ENCODE results near the gene PRDM1.

Gene PRDM1

DNA sequence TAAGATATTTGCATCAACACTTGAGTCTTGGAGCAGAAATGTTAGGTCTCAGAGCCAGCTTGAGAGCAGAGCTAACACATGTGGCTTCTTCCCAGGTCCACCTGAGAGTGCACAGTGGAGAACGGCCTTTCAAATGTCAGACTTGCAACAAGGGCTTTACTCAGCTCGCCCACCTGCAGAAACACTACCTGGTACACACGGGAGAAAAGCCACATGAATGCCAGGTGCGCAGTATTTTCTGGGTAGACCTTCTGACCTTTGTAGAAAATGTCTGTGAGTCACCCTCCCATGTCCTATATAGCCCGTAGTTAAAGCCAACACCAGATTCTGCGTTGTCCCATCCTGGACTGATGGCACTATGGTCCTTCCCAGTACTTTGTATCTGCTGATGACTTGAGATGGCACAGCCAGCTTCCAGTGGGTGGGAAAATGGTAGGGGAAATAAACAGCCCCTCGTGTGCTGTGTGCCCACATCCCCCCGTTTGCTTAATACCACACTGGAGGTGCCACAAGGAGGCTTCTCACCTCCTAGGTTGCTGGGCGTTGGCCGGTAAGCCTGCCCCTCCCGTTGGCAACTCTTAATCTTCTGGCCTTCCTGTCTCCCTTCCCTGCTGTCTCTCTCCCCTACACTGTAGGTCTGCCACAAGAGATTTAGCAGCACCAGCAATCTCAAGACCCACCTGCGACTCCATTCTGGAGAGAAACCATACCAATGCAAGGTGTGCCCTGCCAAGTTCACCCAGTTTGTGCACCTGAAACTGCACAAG, 20.3 kb downstream of the PRDM1 start:
- Histone ChIP-seq H3K9me3 (ENCODE audit: insufficient read depth, low read length, severe bottlenecking) (no peaks in the 10 kb centered on the region), H3K4me1 (ENCODE audit: insufficient read depth, low read length) (peaks cover 6% of the 10 kb centered on the region), H3K4me3 (ENCODE audit: low read depth in 1 of 2, low read length in 2 of 2) (no peak overlapping the region), H3K4me2 (ENCODE audit: insufficient read depth, low read length) (no peak overlapping the region), H3K36me3 (ENCODE audit: insufficient read depth, low read length) (peaks cover 31% of the 10 kb centered on the region), H3K27me3 (ENCODE audit: insufficient read depth, low read length, poor library complexity) (no peaks in the 10 kb centered on the region), H3K27ac (ENCODE audit: low read length) (no peak overlapping the region), H3K79me2 (ENCODE audit: insufficient read depth, low read length) (no peaks in the 10 kb centered on the region), H2AFZ (ENCODE audit: low read depth, low read length) (no peak overlapping the region), H3K9ac (ENCODE audit: low read depth, low read length) (no peak overlapping the region), H4K20me1 (ENCODE audit: insufficient read depth, low read length) (no peaks in the 10 kb centered on the region)
- DNase-seq (no peak), ATAC-seq (ENCODE audit: insufficient read depth, low read depth) (no peak)
- TF ChIP-seq, protein P1, sequence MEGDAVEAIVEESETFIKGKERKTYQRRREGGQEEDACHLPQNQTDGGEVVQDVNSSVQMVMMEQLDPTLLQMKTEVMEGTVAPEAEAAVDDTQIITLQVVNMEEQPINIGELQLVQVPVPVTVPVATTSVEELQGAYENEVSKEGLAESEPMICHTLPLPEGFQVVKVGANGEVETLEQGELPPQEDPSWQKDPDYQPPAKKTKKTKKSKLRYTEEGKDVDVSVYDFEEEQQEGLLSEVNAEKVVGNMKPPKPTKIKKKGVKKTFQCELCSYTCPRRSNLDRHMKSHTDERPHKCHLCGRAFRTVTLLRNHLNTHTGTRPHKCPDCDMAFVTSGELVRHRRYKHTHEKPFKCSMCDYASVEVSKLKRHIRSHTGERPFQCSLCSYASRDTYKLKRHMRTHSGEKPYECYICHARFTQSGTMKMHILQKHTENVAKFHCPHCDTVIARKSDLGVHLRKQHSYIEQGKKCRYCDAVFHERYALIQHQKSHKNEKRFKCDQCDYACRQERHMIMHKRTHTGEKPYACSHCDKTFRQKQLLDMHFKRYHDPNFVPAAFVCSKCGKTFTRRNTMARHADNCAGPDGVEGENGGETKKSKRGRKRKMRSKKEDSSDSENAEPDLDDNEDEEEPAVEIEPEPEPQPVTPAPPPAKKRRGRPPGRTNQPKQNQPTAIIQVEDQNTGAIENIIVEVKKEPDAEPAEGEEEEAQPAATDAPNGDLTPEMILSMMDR (IDR thresholded peaks at IDR 0.05; ENCODE audit: borderline replicate concordance, extremely low read depth, low read length, poor library complexity, severe bottlenecking) = no peak
- no peak for TF ChIP-seq EZH2 (IDR thresholded peaks at IDR 0.05; ENCODE audit: borderline replicate concordance, low read depth, low read length, severe bottlenecking)

DNA sequence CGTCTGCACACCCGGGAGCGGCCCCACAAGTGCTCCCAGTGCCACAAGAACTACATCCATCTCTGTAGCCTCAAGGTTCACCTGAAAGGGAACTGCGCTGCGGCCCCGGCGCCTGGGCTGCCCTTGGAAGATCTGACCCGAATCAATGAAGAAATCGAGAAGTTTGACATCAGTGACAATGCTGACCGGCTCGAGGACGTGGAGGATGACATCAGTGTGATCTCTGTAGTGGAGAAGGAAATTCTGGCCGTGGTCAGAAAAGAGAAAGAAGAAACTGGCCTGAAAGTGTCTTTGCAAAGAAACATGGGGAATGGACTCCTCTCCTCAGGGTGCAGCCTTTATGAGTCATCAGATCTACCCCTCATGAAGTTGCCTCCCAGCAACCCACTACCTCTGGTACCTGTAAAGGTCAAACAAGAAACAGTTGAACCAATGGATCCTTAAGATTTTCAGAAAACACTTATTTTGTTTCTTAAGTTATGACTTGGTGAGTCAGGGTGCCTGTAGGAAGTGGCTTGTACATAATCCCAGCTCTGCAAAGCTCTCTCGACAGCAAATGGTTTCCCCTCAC, 21.0 kb downstream of the PRDM1 start:
- DNase-seq (no peak), ATAC-seq (ENCODE audit: insufficient read depth, low read depth) (no peak)
- Histone ChIP-seq H3K27me3 (ENCODE audit: insufficient read depth, low read length, poor library complexity) (no peaks in the 10 kb centered on the region), H3K4me3 (ENCODE audit: low read depth in 1 of 2, low read length in 2 of 2) (no peak overlapping the region), H3K27ac (ENCODE audit: low read length) (no peak overlapping the region), H3K4me2 (ENCODE audit: insufficient read depth, low read length) (no peak overlapping the region), H4K20me1 (ENCODE audit: insufficient read depth, low read length) (no peaks in the 10 kb centered on the region), H3K9ac (ENCODE audit: low read depth, low read length) (no peak overlapping the region), H3K9me3 (ENCODE audit: insufficient read depth, low read length, severe bottlenecking) (no peaks in the 10 kb centered on the region), H2AFZ (ENCODE audit: low read depth, low read length) (no peak overlapping the region), H3K4me1 (ENCODE audit: insufficient read depth, low read length) (peaks cover 8% of the 10 kb centered on the region), H3K79me2 (ENCODE audit: insufficient read depth, low read length) (no peaks in the 10 kb centered on the region), H3K36me3 (ENCODE audit: insufficient read depth, low read length) (peaks cover 31% of the 10 kb centered on the region)
- TF ChIP-seq EZH2 (IDR thresholded peaks at IDR 0.05; ENCODE audit: borderline replicate concordance, low read depth, low read length, severe bottlenecking) = no peak
- TF ChIP-seq, protein P1 (IDR thresholded peaks at IDR 0.05; ENCODE audit: borderline replicate concordance, extremely low read depth, low read length, poor library complexity, severe bottlenecking) = no peak

DNA sequence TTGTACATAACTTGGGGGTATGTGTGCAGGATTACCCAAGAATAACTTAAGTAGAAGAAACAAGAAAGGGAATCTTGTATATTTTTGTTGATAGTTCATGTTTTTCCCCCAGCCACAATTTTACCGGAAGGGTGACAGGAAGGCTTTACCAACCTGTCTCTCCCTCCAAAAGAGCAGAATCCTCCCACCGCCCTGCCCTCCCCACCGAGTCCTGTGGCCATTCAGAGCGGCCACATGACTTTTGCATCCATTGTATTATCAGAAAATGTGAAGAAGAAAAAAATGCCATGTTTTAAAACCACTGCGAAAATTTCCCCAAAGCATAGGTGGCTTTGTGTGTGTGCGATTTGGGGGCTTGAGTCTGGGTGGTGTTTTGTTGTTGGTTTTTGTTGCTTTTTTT, 22.0 kb downstream of the PRDM1 start:
- H3K9me3 ChIP-seq (ENCODE audit: insufficient read depth, low read length, severe bottlenecking) = no peaks in the 10 kb centered on the region
- H3K9ac ChIP-seq (ENCODE audit: low read depth, low read length) = no peak overlapping the region
- no peaks in the 10 kb centered on the region for H3K79me2 ChIP-seq (ENCODE audit: insufficient read depth, low read length)
- no peak for DNase-seq
- H3K4me3 ChIP-seq (ENCODE audit: low read depth in 1 of 2, low read length in 2 of 2) = no peak overlapping the region
- no peak overlapping the region for H2AFZ ChIP-seq (ENCODE audit: low read depth, low read length)
- H3K36me3 ChIP-seq (ENCODE audit: insufficient read depth, low read length) = peaks cover 31% of the 10 kb centered on the region
- H3K27ac ChIP-seq (ENCODE audit: low read length) = no peak overlapping the region
- H3K4me2 ChIP-seq (ENCODE audit: insufficient read depth, low read length) = no peak overlapping the region
- no peak for ATAC-seq (ENCODE audit: insufficient read depth, low read depth)
- H4K20me1 ChIP-seq (ENCODE audit: insufficient read depth, low read length) = no peaks in the 10 kb centered on the region
- no peak for TF ChIP-seq EZH2 (IDR thresholded peaks at IDR 0.05; ENCODE audit: borderline replicate concordance, low read depth, low read length, severe bottlenecking)
- TF ChIP-seq, protein P1 (IDR thresholded peaks at IDR 0.05; ENCODE audit: borderline replicate concordance, extremely low read depth, low read length, poor library complexity, severe bottlenecking) = no peak
- no peaks in the 10 kb centered on the region for H3K27me3 ChIP-seq (ENCODE audit: insufficient read depth, low read length, poor library complexity)
- peaks cover 15% of the 10 kb centered on the region for H3K4me1 ChIP-seq (ENCODE audit: insufficient read depth, low read length)

Data from DND-41 (cell line).